AML-193 (cell line): ENCODE results near the gene FUT8.
"Not testable (repeated sequence)": the region's sequence is repeated elsewhere in the genome, so short reads cannot be mapped to it uniquely, and the experiment has no call there.

ENCODE experiments used
- DNase-seq, 2 experiments: peaks; one replicate each; lab custom pipeline; 2025; lab: John Stamatoyannopoulos, UW

FUT8 gene

DNA sequence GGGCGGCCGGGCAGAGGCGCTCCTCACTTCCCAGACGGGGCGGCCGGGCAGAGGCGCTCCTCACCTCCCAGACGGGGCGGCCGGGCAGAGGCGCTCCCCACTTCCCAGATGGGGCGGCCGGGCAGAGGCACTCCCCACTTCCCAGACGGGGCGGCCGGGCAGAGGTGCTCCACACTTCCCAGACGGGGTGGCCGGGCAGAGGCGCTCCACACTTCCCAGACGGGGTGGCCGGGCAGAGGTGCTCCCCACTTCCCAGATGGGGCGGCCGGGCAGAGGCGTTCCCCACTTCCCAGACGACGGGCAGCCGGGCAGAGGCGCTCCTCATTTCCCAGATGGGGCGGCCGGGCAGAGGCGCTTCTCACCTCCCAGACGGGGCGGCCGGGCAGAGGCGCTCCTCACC lies 304.3 kb downstream of the FUT8 start:
- DNase-seq: not testable (repeated sequence)

DNA sequence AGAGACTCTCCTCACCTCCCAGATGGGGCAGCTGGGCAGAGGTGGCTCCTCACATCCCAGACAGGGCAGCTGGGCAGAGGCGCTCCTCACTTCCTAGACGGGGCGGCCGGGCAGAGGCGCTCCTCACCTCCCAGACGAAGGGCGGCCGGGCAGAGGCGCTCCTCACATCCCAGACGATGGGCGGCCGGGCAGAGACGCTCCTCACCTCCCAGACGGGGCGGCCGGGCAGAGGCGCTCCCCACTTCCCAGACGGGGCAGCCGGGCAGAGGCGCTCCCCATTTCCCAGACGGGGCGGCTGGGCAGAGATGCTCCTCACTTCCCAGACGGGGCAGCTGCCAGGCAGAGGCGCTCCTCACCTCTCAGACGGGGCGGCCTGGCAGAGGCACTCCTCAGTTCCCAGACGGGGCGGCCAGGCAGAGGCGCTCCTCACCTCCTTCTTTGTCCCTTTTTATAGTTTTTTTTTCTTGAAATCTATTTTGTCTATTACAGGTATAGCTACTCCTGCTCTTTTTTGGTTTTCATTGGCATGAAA lies 304.9 kb downstream of the FUT8 start:
- not testable (repeated sequence) for DNase-seq

DNA sequence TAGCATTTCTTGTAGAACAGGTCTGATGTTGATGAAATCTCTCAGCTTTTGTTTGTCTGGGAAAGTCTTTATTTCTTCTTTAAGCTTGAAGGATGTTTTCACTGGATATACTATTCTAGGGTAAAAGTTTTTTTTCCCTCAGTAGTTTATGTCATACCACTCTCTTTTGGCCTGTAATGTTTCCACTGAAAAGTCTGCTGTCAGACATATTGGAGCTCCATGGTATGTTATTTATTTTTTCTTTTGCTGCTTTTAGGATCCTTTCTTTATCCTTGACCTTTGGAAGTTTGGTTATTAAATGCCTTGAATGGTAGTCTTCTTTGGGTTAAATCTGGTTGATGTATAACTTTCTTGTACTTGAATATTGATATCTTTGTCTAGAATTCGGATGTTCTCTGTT lies 306.1 kb downstream of the FUT8 start:
- DNase-seq: no peak

DNA sequence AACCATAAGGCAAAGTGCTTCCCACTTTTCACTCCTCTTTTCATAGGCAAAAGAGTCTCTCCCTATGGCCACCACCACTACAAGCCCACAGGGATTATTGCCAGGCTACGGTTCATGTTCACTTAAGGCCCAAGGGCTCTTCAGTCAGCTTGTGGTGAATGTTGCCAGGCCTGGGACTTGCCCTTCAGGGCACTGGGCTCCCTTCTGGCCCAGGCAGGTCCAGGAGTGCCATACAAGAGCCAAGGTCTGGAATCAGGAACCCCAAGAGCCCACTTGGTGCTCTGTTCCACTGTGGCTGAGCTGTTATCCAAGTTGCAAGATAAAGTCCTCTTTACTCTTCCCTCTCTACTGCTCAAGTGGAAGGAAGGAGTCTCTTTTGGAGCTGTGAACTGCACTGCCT lies 307.6 kb downstream of the FUT8 start:
- DNase-seq: no peak

DNA sequence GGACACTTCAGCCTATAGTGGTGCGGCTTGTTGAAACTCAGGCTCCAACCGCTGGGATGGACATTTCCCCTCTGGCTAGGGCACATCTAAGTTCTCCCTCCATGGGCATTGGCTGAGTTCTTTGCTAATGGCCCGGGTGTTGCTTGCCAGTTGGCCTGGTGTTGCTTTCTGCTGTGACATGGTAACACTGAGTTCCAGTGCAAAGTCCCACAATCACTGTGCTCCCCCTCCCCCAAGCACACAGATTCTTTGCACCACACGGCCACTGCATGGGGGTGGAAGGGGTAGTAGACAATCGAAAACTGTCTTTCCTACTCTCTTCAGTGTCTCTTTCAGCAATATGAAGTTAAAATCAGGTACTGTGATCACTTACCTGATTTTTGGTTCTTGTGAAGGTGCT lies 308.2 kb downstream of the FUT8 start:
- no peak for DNase-seq

DNA sequence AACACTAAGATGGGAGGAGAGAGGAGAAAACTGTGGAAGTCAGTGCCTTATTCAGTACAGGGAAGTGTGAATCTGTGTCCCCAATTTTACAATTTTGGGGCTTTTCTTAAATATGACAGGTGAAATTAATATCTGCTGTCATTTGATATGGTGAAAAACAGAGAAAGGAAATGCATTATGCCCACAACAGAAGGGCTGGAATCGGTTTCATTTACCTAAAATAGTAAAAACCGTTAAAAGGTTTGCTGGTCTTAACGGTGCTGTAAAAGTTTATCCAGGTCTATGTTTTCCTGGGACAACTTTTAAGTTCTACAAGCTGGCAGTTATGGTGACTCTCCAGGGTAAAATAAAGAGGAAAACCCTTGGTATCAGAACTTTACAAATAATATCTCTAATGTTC lies 310.8 kb downstream of the FUT8 start:
- no peak for DNase-seq

DNA sequence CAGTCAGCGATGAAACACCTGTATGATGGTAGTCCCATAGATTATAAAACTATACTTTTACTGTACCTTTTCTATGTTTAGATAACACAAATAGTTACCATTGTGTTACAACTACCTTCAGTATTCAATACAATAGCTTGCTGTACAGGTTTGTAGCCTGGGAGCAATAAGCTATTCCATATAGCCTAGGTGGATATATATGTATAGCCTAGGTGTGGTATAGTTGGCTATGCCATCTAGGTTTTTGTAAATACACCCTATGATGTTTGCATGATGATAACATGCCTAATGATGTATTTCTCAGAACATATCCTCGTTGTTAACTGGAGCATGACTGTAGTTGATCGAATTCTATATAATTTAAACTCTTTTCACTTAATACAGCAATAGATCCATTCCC lies 316.1 kb downstream of the FUT8 start:
- no peak for DNase-seq

DNA sequence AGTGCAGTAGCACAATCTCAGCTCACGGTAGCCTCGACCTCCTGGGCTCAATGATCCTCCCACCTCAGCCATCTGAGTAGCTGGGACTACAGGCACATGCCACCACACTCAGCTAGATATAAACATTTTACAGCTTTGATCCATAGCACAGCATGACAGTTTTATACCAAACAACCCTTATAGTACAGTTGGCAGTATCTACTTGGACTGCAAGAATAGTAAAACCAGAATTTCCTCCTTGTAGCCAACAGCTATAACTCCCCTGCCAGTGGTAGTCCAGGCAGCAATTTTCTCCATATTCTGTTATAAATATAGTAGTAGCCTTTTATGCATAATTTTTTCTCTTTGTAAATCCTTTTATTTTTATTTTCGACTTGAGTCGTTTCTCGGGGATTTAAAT lies 317.0 kb downstream of the FUT8 start:
- no peak for DNase-seq

DNA sequence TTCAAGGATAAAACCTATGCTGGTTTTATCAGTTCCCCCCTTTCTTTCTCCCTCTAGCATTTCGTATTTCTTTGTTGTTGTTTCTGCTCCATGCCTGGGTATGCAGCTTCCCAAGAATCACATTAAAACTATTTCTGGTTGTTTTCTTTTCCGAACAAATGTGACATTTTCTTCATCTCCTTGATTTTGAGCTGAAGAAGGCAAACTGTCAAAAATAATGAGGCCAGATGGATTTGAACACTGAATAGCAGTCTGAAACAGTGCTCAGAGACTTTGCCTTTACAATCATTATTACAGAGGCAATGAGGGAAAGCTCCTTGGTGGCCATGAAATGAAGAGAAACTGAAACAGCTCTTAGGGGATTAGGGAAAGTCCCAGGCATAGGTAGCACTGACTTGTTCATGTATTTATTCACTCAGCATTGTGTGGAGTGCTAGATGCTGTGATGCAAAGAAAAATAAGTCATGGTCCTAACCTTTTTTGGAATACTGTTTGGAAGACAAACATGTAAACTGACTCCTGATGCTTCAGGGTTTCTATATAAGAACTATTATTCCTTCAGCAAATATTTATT lies 319.5 kb downstream of the FUT8 start:
- DNase-seq: no peak

DNA sequence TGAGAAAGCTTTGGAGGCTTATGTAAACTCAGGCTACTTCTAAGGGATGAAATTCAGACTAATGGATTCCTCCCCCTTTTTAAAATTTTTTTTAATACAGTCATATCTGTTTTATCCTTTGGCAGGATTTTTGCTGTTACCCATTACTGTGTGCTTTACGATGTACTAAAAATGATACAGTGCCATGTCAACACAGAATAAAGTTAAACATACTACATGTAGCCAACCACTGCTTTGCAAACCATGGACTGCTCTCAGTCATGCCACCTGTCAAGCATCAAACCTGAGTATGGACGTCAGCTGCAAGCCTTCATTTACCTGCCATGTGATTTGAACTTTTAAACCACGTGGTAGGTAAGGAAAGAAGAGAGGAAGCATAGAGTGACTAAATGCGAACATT lies 325.8 kb downstream of the FUT8 start:
- DNase-seq: no peak

DNA sequence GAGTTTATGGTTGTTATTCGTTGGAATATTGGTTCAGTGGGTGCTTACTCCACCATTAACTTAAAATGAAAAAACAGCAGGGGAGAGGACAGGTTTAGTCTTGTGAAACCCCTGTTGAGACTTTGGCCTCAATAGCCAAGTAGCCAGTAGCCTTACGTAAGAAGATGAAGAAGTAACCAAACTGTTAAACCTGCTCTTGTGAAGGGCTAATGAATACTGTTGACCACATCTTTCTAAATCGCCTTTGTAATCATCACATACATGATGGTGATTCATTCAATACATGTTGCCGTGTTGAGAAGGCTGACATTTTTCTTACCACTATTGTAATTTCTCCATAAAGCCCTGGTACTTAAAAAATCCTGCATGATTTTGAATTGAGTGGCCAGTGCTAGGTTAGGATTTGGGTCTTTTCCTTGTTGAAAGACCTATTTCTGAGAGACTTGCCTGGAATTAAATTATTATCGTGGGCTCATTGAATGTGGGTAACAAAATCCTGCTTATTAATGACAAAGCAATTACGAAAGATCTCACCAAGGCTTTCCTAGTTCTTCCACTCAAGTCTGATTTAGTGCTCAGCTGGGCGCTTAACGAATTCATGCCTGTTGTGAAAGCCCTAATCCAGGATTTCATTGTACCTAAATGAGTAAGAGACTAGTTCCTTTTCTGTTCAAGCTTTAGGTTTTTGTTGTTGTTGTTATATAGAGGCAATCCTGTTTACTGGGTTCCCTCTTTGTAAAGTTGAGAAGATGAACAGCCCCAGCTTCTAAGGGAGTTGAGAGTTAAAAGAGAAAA lies 333.1 kb downstream of the FUT8 start:
- peak; percentile 5 to 23 for DNase-seq

DNA sequence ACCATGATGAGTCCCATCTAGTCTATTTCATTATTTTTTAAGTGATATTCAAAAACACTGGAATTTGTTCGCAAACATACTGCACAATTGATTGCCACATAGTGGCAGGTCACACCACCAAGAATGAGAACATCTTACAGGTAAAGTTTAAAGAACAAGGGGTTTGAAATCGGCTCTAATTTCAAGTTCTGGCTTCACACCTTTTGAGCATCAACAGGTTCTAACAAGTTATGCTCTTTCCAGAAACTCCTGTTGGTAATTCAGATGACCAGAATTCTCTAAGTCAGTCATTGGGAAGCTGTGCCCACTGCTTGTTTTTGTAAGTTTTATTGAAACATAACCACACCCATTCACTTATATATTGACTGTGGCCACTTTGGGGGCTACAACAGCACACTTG lies 336.3 kb downstream of the FUT8 start:
- DNase-seq: no peak

DNA sequence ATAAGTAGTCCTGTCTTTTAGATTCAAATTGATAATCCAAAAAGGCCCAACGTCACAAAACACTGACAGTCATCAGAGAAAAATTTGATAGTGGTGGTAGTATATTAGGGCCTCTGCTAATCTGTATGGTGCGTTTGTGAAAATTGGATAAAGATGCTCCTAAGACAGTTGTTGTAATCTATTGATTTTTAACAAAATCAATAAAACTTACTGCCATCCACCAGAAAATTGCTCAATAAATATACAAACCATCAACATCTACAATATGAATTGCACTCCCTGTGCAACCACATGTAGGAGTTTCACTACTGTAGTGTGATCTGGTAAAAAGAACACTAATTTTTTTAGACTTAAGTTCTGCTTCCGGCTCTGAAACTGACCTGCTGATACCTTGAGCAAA lies 336.8 kb downstream of the FUT8 start:
- no peak for DNase-seq

DNA sequence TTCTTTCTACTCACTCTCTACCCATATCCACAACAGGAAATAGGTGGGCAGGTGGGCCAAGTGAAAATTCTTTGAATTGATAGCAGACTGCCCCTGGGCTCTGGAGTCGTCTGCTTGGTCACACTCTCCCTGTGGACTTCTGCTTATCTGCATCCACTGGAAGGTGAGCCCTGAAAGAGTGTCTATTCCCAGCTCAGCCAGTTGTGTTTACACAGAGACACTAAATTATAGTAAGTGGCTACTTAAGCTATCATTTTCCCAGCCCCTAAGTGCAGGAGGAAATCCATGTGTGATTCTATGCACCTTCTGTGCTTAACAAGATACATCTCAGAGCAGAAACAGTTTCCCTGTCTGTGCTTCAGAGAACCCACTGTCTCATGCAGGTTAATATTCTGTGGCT lies 338.4 kb downstream of the FUT8 start:
- no peak for DNase-seq

DNA sequence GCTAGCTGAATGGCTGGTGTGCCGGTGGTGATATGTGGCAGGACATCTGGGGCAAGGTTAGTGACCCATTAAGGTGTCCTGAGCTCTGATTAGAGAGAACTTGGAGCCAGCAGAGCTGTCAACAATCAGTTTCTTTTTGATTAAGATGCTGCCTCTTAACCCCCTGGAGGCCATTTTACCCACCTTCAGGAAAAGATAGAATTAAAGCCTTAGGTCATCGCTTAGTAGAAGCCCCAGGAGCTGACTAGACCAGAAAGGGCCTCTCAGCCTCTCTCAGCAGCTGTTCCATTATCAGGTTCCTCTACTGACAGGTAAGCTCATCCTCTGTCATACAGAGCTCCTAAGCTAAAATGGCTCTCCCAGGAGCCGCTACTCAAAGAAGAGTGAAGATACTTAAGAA lies 339.0 kb downstream of the FUT8 start:
- no peak for DNase-seq

DNA sequence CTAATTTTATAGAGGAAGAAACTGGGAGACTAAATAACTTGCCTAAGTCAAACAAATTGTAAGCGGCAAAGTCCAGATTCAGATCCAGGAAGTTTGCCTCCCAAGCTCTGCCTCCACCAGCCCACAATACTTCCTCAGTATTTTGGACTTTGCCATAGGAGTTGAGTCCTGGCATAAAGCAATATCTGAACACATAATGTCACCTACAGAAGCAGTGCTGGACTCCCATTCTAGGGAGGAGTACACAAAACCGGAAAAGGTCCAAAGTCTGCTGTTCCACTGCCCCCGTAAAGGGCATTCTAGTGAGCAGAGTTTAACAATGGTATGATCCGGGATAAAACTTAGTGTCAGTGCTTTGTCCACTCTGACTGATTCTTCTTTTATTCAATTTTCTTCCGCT lies 340.5 kb downstream of the FUT8 start:
- DNase-seq: no peak

DNA sequence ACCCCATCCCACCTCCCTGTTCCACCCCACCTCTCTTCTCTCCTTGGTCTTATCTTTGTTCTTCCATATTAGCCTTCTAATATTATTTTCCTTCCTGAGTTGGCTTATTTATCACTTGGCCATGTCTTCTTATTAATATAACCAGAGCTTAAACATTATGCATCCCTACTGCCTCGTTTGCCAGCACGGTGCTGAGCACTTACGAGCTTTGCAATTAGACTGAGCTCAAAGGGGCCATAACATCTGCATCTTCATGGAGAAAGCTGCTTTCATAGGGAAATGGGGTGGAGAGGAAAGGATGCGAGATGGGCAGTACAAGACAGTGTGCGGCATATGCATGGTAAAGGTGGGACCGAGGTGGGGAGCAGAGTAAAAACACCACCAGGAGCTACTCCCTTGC lies 342.8 kb downstream of the FUT8 start:
- no peak for DNase-seq

DNA sequence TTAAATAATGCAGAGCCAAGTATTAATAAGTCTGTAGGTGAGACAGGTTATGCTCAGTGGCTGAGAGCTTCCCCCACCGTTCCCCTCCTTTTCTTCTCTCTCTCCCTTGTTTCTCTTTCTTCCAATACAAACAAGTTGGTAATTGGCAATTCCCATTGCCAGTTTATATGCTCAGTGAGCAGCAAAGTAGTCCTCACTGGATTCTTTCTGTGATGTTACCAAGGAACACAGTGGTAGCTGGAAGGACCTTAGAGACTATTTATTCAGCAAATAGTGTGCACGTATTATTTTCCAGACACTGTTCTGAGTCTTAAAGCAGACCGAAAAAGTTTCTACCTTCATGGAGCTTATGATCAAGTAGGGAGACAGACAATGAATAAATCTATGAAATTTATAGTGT lies 344.4 kb downstream of the FUT8 start:
- DNase-seq: no peak

DNA sequence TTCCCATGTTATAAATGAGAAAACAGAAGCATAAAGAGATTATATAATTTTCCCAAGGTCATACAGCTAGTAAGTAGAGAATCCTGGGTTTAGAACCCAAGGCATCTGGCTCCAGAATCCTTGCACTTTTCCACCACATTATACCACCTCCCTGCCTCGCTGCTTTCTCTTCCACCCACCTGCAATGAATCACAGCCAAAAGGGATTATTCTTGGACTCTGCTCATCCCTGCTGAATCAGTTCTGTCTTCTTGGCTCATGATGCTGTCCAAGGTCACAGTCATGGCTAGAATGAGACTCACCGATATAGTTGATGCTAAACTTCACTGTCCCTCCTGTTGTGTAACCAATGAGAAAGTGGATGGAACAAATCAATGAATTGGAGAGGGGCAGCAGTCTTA lies 356.6 kb downstream of the FUT8 start:
- DNase-seq: no peak

DNA sequence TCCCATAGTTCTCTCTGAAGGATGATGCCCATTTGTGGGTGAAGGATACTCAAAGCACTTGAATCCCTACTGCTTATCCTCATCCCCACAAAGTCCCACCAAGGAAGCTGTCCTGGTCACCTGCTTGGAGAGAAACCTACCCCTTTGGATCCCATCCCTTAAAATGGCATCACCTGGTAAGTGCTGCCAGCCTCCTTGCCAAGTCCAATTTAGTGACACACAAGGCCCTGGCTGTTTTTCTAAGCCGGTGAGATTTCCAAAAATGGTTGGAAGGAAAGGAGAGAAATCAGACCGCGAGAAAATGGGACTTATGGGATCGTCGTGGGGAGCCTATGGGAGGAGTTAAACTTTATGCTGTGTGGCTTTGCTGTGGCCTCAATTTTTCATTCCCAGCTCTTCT lies 358.2 kb downstream of the FUT8 start:
- no peak for DNase-seq

DNA sequence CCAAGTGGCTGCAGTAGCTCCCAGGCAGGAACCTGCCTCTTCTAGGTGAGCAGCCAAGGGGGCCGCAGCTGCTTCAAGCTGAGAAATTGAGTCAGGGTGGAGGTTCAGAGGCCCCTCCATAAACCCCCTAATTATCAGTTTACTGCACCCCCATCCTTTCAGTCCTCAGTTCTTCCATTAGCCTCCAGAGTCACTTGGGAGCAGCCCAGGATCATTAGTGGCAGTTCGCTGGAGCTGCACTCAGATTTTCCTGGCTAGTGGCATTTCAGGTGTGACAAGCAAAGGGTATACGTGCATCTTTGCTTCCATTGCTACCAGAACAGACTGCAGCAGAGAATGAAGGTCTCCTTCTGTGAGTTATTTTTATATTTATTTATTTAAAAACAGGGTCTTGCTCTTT lies 358.7 kb downstream of the FUT8 start:
- DNase-seq: no peak

DNA sequence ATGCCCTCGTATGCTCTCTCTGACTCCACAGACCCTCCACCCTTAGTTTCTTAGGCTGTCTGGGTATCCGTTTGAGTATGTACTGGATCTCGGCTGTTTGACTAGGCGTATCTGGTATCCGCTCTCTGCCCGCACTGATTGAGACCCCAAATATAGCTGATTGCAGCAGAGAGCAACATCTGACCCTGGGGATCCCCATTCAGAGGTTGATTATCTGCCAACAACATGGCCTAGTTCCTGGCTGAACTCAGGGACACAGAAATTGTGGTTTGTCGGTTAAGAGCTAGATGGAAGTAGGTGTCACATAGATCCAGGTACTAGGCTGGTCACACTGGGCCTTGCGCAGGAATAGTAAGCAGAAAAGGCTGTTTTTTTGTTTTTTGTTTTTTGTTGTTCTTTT lies 359.9 kb downstream of the FUT8 start:
- DNase-seq: no peak

DNA sequence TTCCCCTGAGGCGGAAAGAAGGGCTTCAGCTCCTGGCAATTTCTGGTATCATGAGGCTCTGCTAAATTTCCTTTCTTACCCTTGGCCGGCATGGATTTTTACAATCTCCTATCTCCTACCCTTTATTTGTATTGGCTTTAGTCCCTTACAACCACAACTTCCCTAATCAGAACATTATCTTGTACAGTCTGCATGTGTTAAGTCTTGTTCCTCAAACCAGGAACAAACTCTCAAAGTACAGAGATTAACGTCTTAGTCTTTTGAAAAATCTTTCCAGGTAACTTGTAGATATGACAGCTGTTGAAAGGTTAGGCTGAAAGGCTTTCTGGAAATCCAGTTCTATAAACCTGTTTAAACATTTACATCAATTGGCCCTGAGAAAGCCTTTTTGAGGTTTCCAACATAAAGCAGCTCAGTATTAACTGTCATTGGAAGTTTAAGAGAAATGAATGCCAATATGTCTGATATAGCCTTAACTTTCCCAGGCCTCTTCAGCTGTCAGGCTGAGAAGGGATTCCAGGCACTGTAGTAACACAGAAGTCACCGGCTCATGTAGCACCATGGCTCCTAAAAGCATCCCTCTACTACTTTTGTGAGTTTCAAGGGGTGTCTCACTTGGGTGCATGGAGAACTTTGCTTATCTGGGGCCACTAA lies 360.5 kb downstream of the FUT8 start:
- DNase-seq: peak; percentile 18 to 46
